Measurements from ENCODE around the gene CEP135.
"Not testable (repeated sequence)": the region's sequence is repeated elsewhere in the genome, so short reads cannot be mapped to it uniquely, and the experiment has no call there.

CEP135 gene

GRCh38 chr4:56058555-56058954 is 109.8 kb downstream of the CEP135 start:
- H3K4me3 ChIP-seq (replicated peaks in 1 of 2; ENCODE audit: low read depth in 2 of 2, low read length in 2 of 2) = no peak overlapping the region
- no peak for DNase-seq (ENCODE audit: low read depth in 2 of 2)
- TF ChIP-seq, protein P1, sequence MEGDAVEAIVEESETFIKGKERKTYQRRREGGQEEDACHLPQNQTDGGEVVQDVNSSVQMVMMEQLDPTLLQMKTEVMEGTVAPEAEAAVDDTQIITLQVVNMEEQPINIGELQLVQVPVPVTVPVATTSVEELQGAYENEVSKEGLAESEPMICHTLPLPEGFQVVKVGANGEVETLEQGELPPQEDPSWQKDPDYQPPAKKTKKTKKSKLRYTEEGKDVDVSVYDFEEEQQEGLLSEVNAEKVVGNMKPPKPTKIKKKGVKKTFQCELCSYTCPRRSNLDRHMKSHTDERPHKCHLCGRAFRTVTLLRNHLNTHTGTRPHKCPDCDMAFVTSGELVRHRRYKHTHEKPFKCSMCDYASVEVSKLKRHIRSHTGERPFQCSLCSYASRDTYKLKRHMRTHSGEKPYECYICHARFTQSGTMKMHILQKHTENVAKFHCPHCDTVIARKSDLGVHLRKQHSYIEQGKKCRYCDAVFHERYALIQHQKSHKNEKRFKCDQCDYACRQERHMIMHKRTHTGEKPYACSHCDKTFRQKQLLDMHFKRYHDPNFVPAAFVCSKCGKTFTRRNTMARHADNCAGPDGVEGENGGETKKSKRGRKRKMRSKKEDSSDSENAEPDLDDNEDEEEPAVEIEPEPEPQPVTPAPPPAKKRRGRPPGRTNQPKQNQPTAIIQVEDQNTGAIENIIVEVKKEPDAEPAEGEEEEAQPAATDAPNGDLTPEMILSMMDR (IDR thresholded peaks at IDR 0.05; ENCODE audit: low read depth, low read length) = no peak

- DNase-seq (ENCODE audit: low read depth in 2 of 2) = no peak
- no peak overlapping the region for H3K4me3 ChIP-seq (replicated peaks in 1 of 2; ENCODE audit: low read depth in 2 of 2, low read length in 2 of 2)
- TF ChIP-seq, protein P1 (IDR thresholded peaks at IDR 0.05; ENCODE audit: low read depth, low read length) = no peak
These were observed 111.3 kb downstream of the CEP135 start for GRCh38 chr4:56060036-56060435.

GRCh38 chr4:56062106-56062505 is 113.4 kb downstream of the CEP135 start:
- no peak overlapping the region for H3K4me3 ChIP-seq (replicated peaks in 1 of 2; ENCODE audit: low read depth in 2 of 2, low read length in 2 of 2)
- no peak for DNase-seq (ENCODE audit: low read depth in 2 of 2)
- TF ChIP-seq, protein P1 (IDR thresholded peaks at IDR 0.05; ENCODE audit: low read depth, low read length) = no peak

- H3K4me3 ChIP-seq (replicated peaks in 1 of 2; ENCODE audit: low read depth in 2 of 2, low read length in 2 of 2) = no peak overlapping the region
- no peak for DNase-seq (ENCODE audit: low read depth in 2 of 2)
- TF ChIP-seq, protein P1 (IDR thresholded peaks at IDR 0.05; ENCODE audit: low read depth, low read length) = no peak
These were observed 113.9 kb downstream of the CEP135 start for GRCh38 chr4:56062526-56063145.

- TF ChIP-seq, protein P1 (IDR thresholded peaks at IDR 0.05; ENCODE audit: low read depth, low read length) = no peak
- H3K4me3 ChIP-seq (replicated peaks in 1 of 2; ENCODE audit: low read depth in 2 of 2, low read length in 2 of 2) = no peak overlapping the region
- no peak for DNase-seq (ENCODE audit: low read depth in 2 of 2)
These were observed 117.7 kb downstream of the CEP135 start for GRCh38 chr4:56066493-56066892.

- TF ChIP-seq, protein P1 (IDR thresholded peaks at IDR 0.05; ENCODE audit: low read depth, low read length) = no peak
- no peak for DNase-seq (ENCODE audit: low read depth in 2 of 2)
- no peak overlapping the region for H3K4me3 ChIP-seq (replicated peaks in 1 of 2; ENCODE audit: low read depth in 2 of 2, low read length in 2 of 2)
These were observed 119.1 kb downstream of the CEP135 start for GRCh38 chr4:56067826-56068225.

- not testable (repeated sequence) for H3K4me3 ChIP-seq (replicated peaks in 1 of 2; ENCODE audit: low read depth in 2 of 2, low read length in 2 of 2); DNase-seq (ENCODE audit: low read depth in 2 of 2)
These were observed 124.0 kb downstream of the CEP135 start for GRCh38 chr4:56072730-56073129.

Data from cardiac fibroblast (primary cell).